HEK293T (cell line): ENCODE results near the gene DNAJB13.

ENCODE experiments used
- CTCF ChIA-PET: fragments of 350-600 bp; formaldehyde crosslinking; extraction: SDS; loops from one replicate; lab custom pipeline; 2021; ENCODE audit warnings: antibody characterized with exemption, inconsistent platforms; lab: Yijun Ruan, JAX
- POLR2A ChIA-PET: fragments of 350-600 bp; formaldehyde crosslinking; extraction: SDS; loops from one replicate; lab custom pipeline; 2020; ENCODE audit warnings: antibody characterized with exemption, inconsistent platforms; lab: Yijun Ruan, JAX
- DNase-seq: peaks from one replicate; pipeline ENCODE4 v3.0.0; 2012; ENCODE audit warnings: mixed read lengths; ENCODE audit errors: extremely low spot score
- ARNT ChIP-seq: fragments of 450-650 bp; IDR thresholded peaks from 2 replicates; pipeline ENCODE4 v1.6.1; 2017; ENCODE audit warnings: mild to moderate bottlenecking
- BHLHE40 ChIP-seq: fragments of 450-650 bp; IDR thresholded peaks from 2 replicates; pipeline ENCODE4 v1.6.1; 2016; ENCODE audit warnings: mild to moderate bottlenecking, moderate library complexity, borderline replicate concordance
- CTBP1 ChIP-seq: fragments of 450-650 bp; IDR thresholded peaks from 2 replicates; pipeline ENCODE4 v1.6.1; 2016; ENCODE audit warnings: borderline replicate concordance
- ELF4 ChIP-seq: fragments of 450-650 bp; IDR thresholded peaks from 2 replicates; pipeline ENCODE4 v1.6.1; 2017; ENCODE audit warnings: antibody characterized with exemption
- FOXA1 ChIP-seq: fragments of 450-650 bp; IDR thresholded peaks from 2 replicates; pipeline ENCODE4 v1.6.1; 2016; ENCODE audit warnings: mild to moderate bottlenecking
- FOXK2 ChIP-seq: fragments of 450-650 bp; IDR thresholded peaks from 2 replicates; pipeline ENCODE4 v1.6.1; 2016; ENCODE audit warnings: mild to moderate bottlenecking
- FOXM1 ChIP-seq: fragments of 450-650 bp; IDR thresholded peaks from 2 replicates; pipeline ENCODE4 v1.6.1; 2017; ENCODE audit warnings: mild to moderate bottlenecking, borderline replicate concordance
- HDGF ChIP-seq: fragments of 450-650 bp; IDR thresholded peaks from 2 replicates; pipeline ENCODE4 v1.6.1; 2017; ENCODE audit warnings: antibody characterized with exemption, borderline replicate concordance
- L3MBTL2 ChIP-seq: fragments of 450-650 bp; conservative IDR thresholded peaks from 2 replicates; pipeline ENCODE4 v1.6.1; 2016; ENCODE audit warnings: mild to moderate bottlenecking
- LEF1 ChIP-seq: fragments of 450-650 bp; IDR thresholded peaks from 2 replicates; pipeline ENCODE4 v1.6.1; 2017; ENCODE audit warnings: mild to moderate bottlenecking, borderline replicate concordance
- NFRKB ChIP-seq: fragments of 450-650 bp; IDR thresholded peaks from 2 replicates; pipeline ENCODE4 v1.6.1; 2016; ENCODE audit warnings: mild to moderate bottlenecking, moderate library complexity
- PKNOX1 ChIP-seq: fragments of 450-650 bp; IDR thresholded peaks from 2 replicates; pipeline ENCODE4 v1.6.1; 2016
- SP1 ChIP-seq: fragments of 450-650 bp; IDR thresholded peaks from 2 replicates; pipeline ENCODE4 v1.6.1; 2017
- SUZ12 ChIP-seq: fragments of 450-650 bp; IDR thresholded peaks from 2 replicates; pipeline ENCODE4 v1.6.1; 2016; ENCODE audit warnings: mild to moderate bottlenecking
- TARDBP ChIP-seq: fragments of 450-650 bp; IDR thresholded peaks from 2 replicates; pipeline ENCODE4 v1.6.1; 2016
- ZNF384 ChIP-seq: fragments of 450-650 bp; IDR thresholded peaks from 2 replicates; pipeline ENCODE4 v1.6.1; 2016

Gene DNAJB13

GRCh38 chr11:73950869-73951710 is at the start of gene DNAJB13:
Gene DNAJB13 (plus strand): TSS chr11:73951026. CDS start chr11:73951070, 44 bp downstream.
- DNase-seq = peak; percentile 78
- ChIA-PET POLR2A (no interaction called here), CTCF (interaction anchor here (0.6 kb wide), 1 partner anchor 29 kb away, joined by 3 read pairs; no protein-coding TSS in a partner anchor)
- no peak for TF ChIP-seq FOXM1
- TF ChIP-seq SP1 = no peak
- TF ChIP-seq ARNT = no peak
- TF ChIP-seq ZNF384 = no peak
- no peak for TF ChIP-seq CTBP1
- no peak for TF ChIP-seq LEF1
- no peak for TF ChIP-seq FOXK2
- TF ChIP-seq TARDBP = no peak
- no peak for TF ChIP-seq PKNOX1
- no peak for TF ChIP-seq ELF4
- no peak for TF ChIP-seq FOXA1

- no peak for DNase-seq
- ChIA-PET CTCF (no interaction called here), POLR2A (no interaction called here)
- TF ChIP-seq FOXM1 (no peak), ZNF384 (no peak), CTBP1 (no peak), ELF4 (no peak), FOXA1 (no peak), SUZ12 (no peak), L3MBTL2 (no peak), FOXK2 (no peak), HDGF (no peak), TARDBP (no peak), BHLHE40 (no peak), NFRKB (no peak), LEF1 (no peak), PKNOX1 (no peak)
Observed at GRCh38 chr11:73902303-73902702, 48.5 kb upstream of the DNAJB13 start.

GRCh38 chr11:73907191-73907590 is 43.6 kb upstream of the DNAJB13 start:
- ChIA-PET CTCF (no interaction called here), POLR2A (no interaction called here)
- TF ChIP-seq NFRKB = no peak
- TF ChIP-seq FOXM1 = no peak
- no peak for TF ChIP-seq HDGF
- no peak for TF ChIP-seq SP1
- TF ChIP-seq FOXA1 = no peak
- no peak for TF ChIP-seq ZNF384
- no peak for TF ChIP-seq SUZ12
- no peak for TF ChIP-seq L3MBTL2
- no peak for TF ChIP-seq LEF1
- no peak for TF ChIP-seq FOXK2
- TF ChIP-seq ARNT = no peak
- TF ChIP-seq ELF4 = no peak
- no peak for TF ChIP-seq CTBP1
- DNase-seq = peak; percentile 19

- DNase-seq = no peak
- CTCF ChIA-PET = no interaction called here
- POLR2A ChIA-PET = no interaction called here
- TF ChIP-seq LEF1 (no peak), TARDBP (no peak), ELF4 (no peak), HDGF (no peak), PKNOX1 (no peak), ARNT (no peak), FOXM1 (no peak), L3MBTL2 (no peak), SUZ12 (no peak), CTBP1 (no peak), ZNF384 (no peak), BHLHE40 (no peak), FOXA1 (no peak), FOXK2 (no peak), NFRKB (no peak), SP1 (no peak)
Observed at GRCh38 chr11:73912026-73912425, 38.8 kb upstream of the DNAJB13 start.

GRCh38 chr11:73913472-73913871 is 37.4 kb upstream of the DNAJB13 start:
- TF ChIP-seq SP1 (no peak), L3MBTL2 (no peak), ARNT (no peak), FOXK2 (no peak), BHLHE40 (no peak), ZNF384 (no peak), ELF4 (no peak), PKNOX1 (no peak), CTBP1 (no peak), LEF1 (no peak), FOXA1 (no peak), FOXM1 (no peak)
- POLR2A ChIA-PET = no interaction called here
- CTCF ChIA-PET = no interaction called here

GRCh38 chr11:73914284-73914683 is 36.5 kb upstream of the DNAJB13 start:
- no peak for DNase-seq
- CTCF ChIA-PET = no interaction called here
- POLR2A ChIA-PET = no interaction called here
- TF ChIP-seq FOXA1 (no peak), SP1 (no peak), BHLHE40 (no peak), ELF4 (no peak)

More at GRCh38 chr11:73913472-73913871, 37.4 kb upstream of the DNAJB13 start:
- DNase-seq = no peak
